ENCODE measurements around the gene SLC15A4.

SLC15A4 gene

DNA sequence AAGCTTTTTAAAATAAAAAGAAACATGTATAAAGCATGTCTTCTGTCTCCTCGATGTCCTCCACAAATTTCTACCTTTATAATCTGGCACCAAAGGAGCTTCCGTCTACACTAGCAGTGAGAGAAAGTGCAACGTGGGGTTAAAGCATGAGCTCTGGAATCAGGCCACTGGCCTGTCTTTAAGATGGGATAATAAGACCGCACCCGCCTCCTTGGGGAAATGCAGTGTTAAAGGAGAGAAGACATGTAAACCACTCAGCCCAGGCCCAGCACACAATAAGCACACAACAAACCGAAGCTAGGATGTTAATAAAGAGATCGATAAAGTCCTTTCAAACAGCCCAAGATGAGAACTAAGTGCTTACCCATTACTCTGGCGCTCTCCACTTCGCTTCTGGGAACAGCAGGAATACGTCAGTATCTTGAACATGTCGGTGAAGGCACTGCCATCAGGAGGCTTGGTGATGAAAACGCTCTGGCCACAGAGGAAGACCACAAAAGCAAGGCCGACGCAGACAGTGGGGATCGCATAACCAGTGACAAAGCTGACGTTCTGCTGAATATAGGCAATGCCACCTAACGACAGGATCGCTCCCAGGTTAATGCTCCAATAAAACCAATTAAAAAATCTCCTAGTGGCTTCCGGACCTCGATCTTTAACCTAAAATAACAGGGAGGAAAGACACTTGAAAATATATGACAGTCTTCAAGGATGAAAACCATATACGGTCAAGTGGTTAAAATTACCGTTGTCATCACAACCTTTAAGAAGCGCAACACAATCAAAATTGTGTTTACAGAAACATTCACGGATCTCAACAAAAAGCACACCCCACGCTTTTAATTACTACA, 9.1 kb downstream of the SLC15A4 start:
- H3K27ac ChIP-seq, result no peak overlapping the region
- ChIA-PET POLR2A (ENCODE audit: low non-redundant PET) (no interaction called here), CTCF (no interaction called here)
- TF ChIP-seq, protein P1, sequence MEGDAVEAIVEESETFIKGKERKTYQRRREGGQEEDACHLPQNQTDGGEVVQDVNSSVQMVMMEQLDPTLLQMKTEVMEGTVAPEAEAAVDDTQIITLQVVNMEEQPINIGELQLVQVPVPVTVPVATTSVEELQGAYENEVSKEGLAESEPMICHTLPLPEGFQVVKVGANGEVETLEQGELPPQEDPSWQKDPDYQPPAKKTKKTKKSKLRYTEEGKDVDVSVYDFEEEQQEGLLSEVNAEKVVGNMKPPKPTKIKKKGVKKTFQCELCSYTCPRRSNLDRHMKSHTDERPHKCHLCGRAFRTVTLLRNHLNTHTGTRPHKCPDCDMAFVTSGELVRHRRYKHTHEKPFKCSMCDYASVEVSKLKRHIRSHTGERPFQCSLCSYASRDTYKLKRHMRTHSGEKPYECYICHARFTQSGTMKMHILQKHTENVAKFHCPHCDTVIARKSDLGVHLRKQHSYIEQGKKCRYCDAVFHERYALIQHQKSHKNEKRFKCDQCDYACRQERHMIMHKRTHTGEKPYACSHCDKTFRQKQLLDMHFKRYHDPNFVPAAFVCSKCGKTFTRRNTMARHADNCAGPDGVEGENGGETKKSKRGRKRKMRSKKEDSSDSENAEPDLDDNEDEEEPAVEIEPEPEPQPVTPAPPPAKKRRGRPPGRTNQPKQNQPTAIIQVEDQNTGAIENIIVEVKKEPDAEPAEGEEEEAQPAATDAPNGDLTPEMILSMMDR (conservative IDR thresholded peaks at IDR 0.05; ENCODE audit: low read depth), result no peak
- DNase-seq (ENCODE audit: low spot score), result no peak

DNA sequence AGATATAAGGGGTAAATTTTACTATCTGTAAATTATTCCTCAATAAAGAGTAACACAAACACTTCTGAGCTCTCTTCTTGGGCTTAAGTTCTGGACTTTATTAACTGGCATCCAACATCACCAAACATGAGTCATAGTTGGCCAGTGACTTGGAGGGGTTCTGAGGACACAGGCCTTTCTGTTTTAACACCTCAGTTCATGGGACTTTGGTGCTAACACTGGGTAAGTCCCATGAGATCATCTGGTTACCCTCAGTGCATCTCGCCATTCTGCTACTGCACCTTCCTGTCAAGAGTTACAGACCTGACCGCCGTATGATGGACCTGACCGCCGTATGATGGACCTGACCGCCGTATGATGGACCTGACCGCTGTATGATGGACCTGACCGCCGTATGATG, 9.9 kb downstream of the SLC15A4 start:
- no peak overlapping the region for H3K27ac ChIP-seq
- POLR2A ChIA-PET (ENCODE audit: low non-redundant PET), result no interaction called here
- TF ChIP-seq, protein P1 (conservative IDR thresholded peaks at IDR 0.05; ENCODE audit: low read depth), result no peak
- no peak for DNase-seq (ENCODE audit: low spot score)
- CTCF ChIA-PET, result no interaction called here

DNA sequence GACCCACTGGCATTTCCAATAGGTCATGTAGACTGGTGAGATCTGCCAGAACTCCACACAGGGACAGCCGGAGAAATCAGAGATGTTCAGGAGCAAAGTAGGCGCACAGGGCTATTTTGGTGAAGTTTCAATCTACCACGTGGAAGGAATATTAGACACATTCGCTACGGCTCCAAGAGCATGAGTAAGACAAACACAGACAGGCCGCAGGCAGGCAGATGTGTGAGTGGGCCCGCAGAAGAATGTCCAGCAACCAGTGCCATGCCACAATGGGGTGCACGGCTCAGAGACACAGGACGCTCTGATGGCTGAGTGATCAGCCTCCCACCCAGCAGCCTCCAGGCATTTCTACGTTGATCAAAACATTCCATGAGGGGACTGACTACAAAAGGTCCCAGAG, 10.4 kb downstream of the SLC15A4 start:
- H3K27ac ChIP-seq, result no peak overlapping the region
- ChIA-PET POLR2A (ENCODE audit: low non-redundant PET) (no interaction called here), CTCF (no interaction called here)
- DNase-seq (ENCODE audit: low spot score), result no peak
- TF ChIP-seq, protein P1 (conservative IDR thresholded peaks at IDR 0.05; ENCODE audit: low read depth), result no peak

DNA sequence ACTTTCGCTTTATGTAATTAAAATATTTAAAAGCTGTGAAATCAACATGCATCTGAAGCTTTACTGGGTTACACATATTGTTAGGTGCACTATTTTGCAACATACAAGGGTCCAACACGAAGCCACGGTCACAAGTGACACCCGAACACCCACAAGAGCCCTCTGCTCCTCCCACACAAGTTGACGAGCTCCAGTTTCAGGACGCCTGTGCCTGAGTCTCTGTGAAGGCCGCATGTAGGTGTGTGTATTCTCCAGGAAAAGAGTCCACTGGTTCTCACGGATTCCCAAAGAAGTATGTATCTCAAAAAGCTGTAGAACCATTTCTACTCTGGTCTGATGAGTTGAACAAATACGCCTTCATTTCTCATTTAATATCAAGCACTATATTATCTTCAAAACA, 12.0 kb downstream of the SLC15A4 start:
- TF ChIP-seq, protein P1 (conservative IDR thresholded peaks at IDR 0.05; ENCODE audit: low read depth), result no peak
- POLR2A ChIA-PET (ENCODE audit: low non-redundant PET), result no interaction called here
- DNase-seq (ENCODE audit: low spot score), result no peak
- no peak overlapping the region for H3K27ac ChIP-seq
- CTCF ChIA-PET, result no interaction called here

DNA sequence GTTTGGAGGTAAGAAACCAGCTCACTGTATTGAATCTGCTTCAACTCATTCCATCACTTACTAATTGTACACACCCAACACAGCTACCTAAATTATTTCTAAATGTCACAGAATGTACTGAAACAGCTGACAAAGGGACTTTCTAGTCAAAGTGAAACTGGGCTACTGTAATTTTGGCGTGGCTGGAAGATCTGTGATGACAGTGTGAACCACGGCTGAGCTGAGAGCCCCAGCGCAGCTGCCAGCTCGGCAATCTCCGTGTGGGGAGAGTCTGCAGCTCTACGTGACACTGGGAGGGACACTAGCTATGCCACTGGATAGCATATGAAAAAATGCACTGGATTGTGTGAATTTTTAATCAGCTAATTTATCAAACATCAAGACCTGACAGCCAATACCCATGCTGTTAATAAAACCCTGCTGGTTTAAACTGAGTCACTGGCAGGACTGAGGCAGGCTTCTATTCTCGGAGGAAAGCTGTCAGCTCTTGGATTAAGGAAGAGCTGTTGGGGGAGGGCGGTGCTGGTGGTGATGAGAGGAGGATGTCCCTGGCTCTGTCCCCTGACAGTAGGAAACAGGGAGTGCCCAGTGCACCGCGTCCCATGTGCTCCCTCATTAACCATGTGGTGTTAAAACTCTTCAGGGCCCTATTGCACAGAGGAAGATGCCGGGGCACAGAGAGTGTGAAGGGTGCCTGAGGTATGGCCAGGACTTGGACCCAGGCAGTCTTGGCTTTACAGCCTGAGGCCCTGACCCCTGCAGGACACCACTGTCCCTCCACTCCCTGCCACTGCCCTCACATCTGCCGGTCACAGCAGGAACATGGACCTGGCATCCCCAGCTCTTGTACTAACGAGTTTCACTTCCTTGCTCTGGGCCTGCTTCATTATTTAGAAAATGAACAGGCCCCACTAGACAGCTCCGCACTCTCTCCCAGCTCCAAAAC, 13.3 kb downstream of the SLC15A4 start:
- ChIA-PET CTCF (interaction anchor here (0.7 kb wide), 1 partner anchor 1259 kb away, joined by 3 read pairs; no protein-coding TSS in a partner anchor), POLR2A (ENCODE audit: low non-redundant PET) (no interaction called here)
- DNase-seq (ENCODE audit: low spot score), result no peak
- no peak overlapping the region; the same call in 1 of the 2 replicates for H3K27ac ChIP-seq
- TF ChIP-seq, protein P1 (conservative IDR thresholded peaks at IDR 0.05; ENCODE audit: low read depth), result no peak

DNA sequence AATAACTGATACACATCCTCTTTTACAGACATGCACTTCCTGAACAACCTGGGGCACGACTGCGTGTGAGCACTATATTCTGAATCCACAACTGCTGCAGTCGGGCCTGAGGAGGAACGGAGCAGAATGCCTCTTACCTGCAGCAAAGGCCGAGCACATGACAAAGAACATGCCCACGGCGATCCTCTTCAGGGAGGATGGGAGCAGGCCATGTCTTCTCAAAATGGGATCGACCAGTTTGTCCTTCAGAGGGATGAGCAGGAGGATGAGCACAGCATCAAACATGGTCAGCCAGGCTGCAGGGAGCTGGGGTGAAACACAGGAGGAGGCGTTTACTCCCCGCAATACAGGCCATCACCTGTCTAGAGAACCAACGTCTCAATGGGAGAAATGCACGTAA, 15.1 kb downstream of the SLC15A4 start:
- no peak overlapping the region for H3K27ac ChIP-seq
- ChIA-PET CTCF (interaction anchor here (0.6 kb wide), 1 partner anchor 10 kb away, joined by 5 read pairs; no protein-coding TSS in a partner anchor), POLR2A (ENCODE audit: low non-redundant PET) (no interaction called here)
- TF ChIP-seq, protein P1 (conservative IDR thresholded peaks at IDR 0.05; ENCODE audit: low read depth), result no peak
- no peak for DNase-seq (ENCODE audit: low spot score)
